SK-N-SH treated with all-trans-retinoic acid at 6 μM for 48 hours (cell line): ENCODE results near the gene STEAP1B.

Experiments
- ATAC-seq: fragments of 200-7000 bp; cut with Tn5 transposase; 3 replicates; pipeline ENCODE4 v1.9.1; 2020; ENCODE audit warnings: mild to moderate bottlenecking, moderate library complexity
- ARNTL ChIP-seq: fragments of 450-650 bp; formaldehyde crosslinking; IDR thresholded peaks from 2 replicates; pipeline ENCODE4 v1.5.0; 2020; ENCODE audit warnings: low read depth, mild to moderate bottlenecking, moderate library complexity, borderline replicate concordance
- BACH2 ChIP-seq: fragments of 250-450 bp; sonication (Bioruptor Pico); IDR thresholded peaks from 2 replicates; pipeline ENCODE4 v1.9.0; 2021; ENCODE audit warnings: mild to moderate bottlenecking, borderline replicate concordance
- CREB5 ChIP-seq: fragments of 250-450 bp; sonication (Bioruptor Pico); IDR thresholded peaks from 2 replicates; pipeline ENCODE4 v1.5.1; 2020; ENCODE audit warnings: low read depth, mild to moderate bottlenecking, moderate library complexity
- CSDC2 ChIP-seq: fragments of 250-450 bp; sonication (Bioruptor Pico); IDR thresholded peaks from 2 replicates; pipeline ENCODE4 v1.5.0; 2020; ENCODE audit warnings: mild to moderate bottlenecking, moderate library complexity
- CSRNP3 ChIP-seq: fragments of 250-450 bp; sonication (Bioruptor Pico); IDR thresholded peaks from 2 replicates; pipeline ENCODE4 v1.5.1; 2021; ENCODE audit warnings: mild to moderate bottlenecking, moderate library complexity
- ESRRG ChIP-seq: fragments of 250-450 bp; sonication (Bioruptor Pico); IDR thresholded peaks from 2 replicates; pipeline ENCODE4 v1.6.1; 2021; ENCODE audit warnings: mild to moderate bottlenecking
- GLIS3 ChIP-seq: fragments of 250-450 bp; sonication (Bioruptor Pico); IDR thresholded peaks from 2 replicates; pipeline ENCODE4 v1.5.0; 2020; ENCODE audit warnings: mild to moderate bottlenecking, moderate library complexity
- OSR1 ChIP-seq: fragments of 250-450 bp; sonication (Bioruptor Pico); IDR thresholded peaks from 2 replicates; pipeline ENCODE4 v1.8.0; 2022; ENCODE audit warnings: moderate library complexity, mild to moderate bottlenecking, inconsistent platforms
- PATZ1 ChIP-seq: fragments of 250-450 bp; sonication (Bioruptor Pico); IDR thresholded peaks from 2 replicates; pipeline ENCODE4 v1.8.0; 2020; ENCODE audit warnings: mild to moderate bottlenecking, moderate library complexity, borderline replicate concordance
- POU6F1 ChIP-seq: fragments of 250-450 bp; sonication (Bioruptor Pico); IDR thresholded peaks from 2 replicates; pipeline ENCODE4 v1.8.0; 2021; ENCODE audit warnings: low read depth, mild to moderate bottlenecking, moderate library complexity, borderline replicate concordance
- PPARA ChIP-seq: fragments of 250-450 bp; sonication (Bioruptor Pico); IDR thresholded peaks from 2 replicates; pipeline ENCODE4 v1.5.0; 2020; ENCODE audit warnings: mild to moderate bottlenecking, borderline replicate concordance
- RARB ChIP-seq: fragments of 250-450 bp; sonication (Bioruptor Pico); IDR thresholded peaks from 2 replicates; pipeline ENCODE4 v1.8.0; 2021; ENCODE audit warnings: mild to moderate bottlenecking, moderate library complexity
- SNAI2 ChIP-seq: fragments of 250-450 bp; sonication (Bioruptor Pico); IDR thresholded peaks from 2 replicates; pipeline ENCODE4 v1.5.0; 2020; ENCODE audit warnings: mild to moderate bottlenecking, moderate library complexity
- TOX ChIP-seq: fragments of 250-450 bp; sonication (Bioruptor Pico); IDR thresholded peaks from 2 replicates; pipeline ENCODE4 v1.8.0; 2021; ENCODE audit warnings: mild to moderate bottlenecking, moderate library complexity, borderline replicate concordance
- TSHZ2 ChIP-seq: fragments of 250-450 bp; sonication (Bioruptor Pico); IDR thresholded peaks from 2 replicates; pipeline ENCODE4 v1.5.0; 2020; ENCODE audit warnings: mild to moderate bottlenecking, moderate library complexity
- ZC3H10 ChIP-seq: fragments of 250-450 bp; sonication (Bioruptor Pico); IDR thresholded peaks from 2 replicates; pipeline ENCODE4 v1.5.1; 2021; ENCODE audit warnings: mild to moderate bottlenecking, moderate library complexity
- ZFP3 ChIP-seq: fragments of 250-450 bp; sonication (Bioruptor Pico); IDR thresholded peaks from 2 replicates; pipeline ENCODE4 v1.5.0; 2020; ENCODE audit warnings: mild to moderate bottlenecking, moderate library complexity
- ZFP30 ChIP-seq: fragments of 450-650 bp; formaldehyde crosslinking; IDR thresholded peaks from 2 replicates; pipeline ENCODE4 v1.5.0; 2022; ENCODE audit warnings: mild to moderate bottlenecking, moderate library complexity
- ZNF565 ChIP-seq: fragments of 450-650 bp; formaldehyde crosslinking; conservative IDR thresholded peaks from 2 replicates; pipeline ENCODE4 v1.5.0; 2020; ENCODE audit warnings: low read depth, mild to moderate bottlenecking, moderate library complexity
- ZNF70 ChIP-seq: fragments of 450-650 bp; formaldehyde crosslinking; IDR thresholded peaks from 2 replicates; pipeline ENCODE4 v1.5.0; 2020; ENCODE audit warnings: mild to moderate bottlenecking, moderate library complexity
- ZNF8 ChIP-seq: fragments of 450-650 bp; formaldehyde crosslinking; IDR thresholded peaks from 2 replicates; pipeline ENCODE4 v1.5.0; 2020; ENCODE audit warnings: mild to moderate bottlenecking, moderate library complexity

Gene STEAP1B

GRCh38 chr7:22476824-22477223 lies 23.2 kb downstream of the STEAP1B start:
- ATAC-seq, result no peak
- TF ChIP-seq CSRNP3 (CRISPR knock-in tag), result no peak
- TF ChIP-seq ZNF70, result no peak
- no peak for TF ChIP-seq RARB
- no peak for TF ChIP-seq ZNF565 (CRISPR knock-in tag)
- no peak for TF ChIP-seq PATZ1 (CRISPR knock-in tag)
- no peak for TF ChIP-seq ZFP30 (CRISPR knock-in tag)
- no peak for TF ChIP-seq PPARA

GRCh38 chr7:22474645-22475044 lies 25.3 kb downstream of the STEAP1B start:
- no peak for ATAC-seq
- TF ChIP-seq CSDC2 (no peak), ARNTL (no peak), ZC3H10 (CRISPR knock-in tag) (no peak), SNAI2 (CRISPR knock-in tag) (no peak), POU6F1 (no peak), ZNF565 (CRISPR knock-in tag) (no peak), GLIS3 (CRISPR knock-in tag) (no peak), CREB5 (CRISPR knock-in tag) (no peak), TSHZ2 (no peak), RARB (no peak), ZNF8 (no peak), PPARA (no peak)

GRCh38 chr7:22470981-22471380 lies 29.0 kb downstream of the STEAP1B start:
- ATAC-seq, result no peak
- TF ChIP-seq PATZ1 (CRISPR knock-in tag) (no peak), ZNF8 (no peak), ZFP30 (CRISPR knock-in tag) (no peak), ZC3H10 (CRISPR knock-in tag) (no peak), CSRNP3 (CRISPR knock-in tag) (no peak), TOX (no peak), ESRRG (CRISPR knock-in tag) (no peak), CSDC2 (no peak), TSHZ2 (no peak), ZFP3 (CRISPR knock-in tag) (no peak), CREB5 (CRISPR knock-in tag) (no peak), SNAI2 (CRISPR knock-in tag) (no peak), OSR1 (CRISPR knock-in tag) (no peak), BACH2 (CRISPR knock-in tag) (no peak), ARNTL (no peak), GLIS3 (CRISPR knock-in tag) (no peak)
